GM19438 (cell line): ENCODE data around the gene DES.

Source experiments
- ATAC-seq: cut with Tn5 transposase; IDR thresholded peaks from one replicate; pipeline ENCODE4 v1.9.1; 2021; ENCODE audit warnings: low read depth; ENCODE audit not compliant: unreplicated experiment

Gene DES

GRCh38 chr2:219437141-219437540 is 19.0 kb downstream of the DES start:
- no peak for ATAC-seq

GRCh38 chr2:219437690-219438206 is 19.6 kb downstream of the DES start:
- ATAC-seq = no peak

GRCh38 chr2:219438453-219438852 is 20.3 kb downstream of the DES start:
- ATAC-seq = no peak

DNA sequence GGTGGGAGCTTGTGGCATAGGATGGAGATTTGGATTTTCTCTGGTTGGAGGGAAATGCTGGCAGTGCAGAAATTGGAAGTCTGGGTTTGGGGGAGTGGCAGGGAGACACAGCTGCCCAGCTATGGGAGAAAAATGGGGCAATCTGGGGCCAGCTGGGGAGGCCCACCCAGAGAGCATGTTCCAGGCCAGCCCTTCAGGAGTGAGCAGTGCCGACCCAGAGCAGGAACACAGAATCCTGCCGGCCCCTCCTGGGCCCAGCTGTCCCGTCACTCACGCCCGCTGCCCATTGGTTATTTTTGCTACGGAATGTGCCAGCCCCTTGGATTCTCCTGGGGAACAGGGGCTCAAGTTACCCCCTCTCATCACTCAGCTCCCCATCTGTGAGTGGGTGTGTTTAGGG is 21.3 kb downstream of the DES start:
- ATAC-seq = no peak

DNA sequence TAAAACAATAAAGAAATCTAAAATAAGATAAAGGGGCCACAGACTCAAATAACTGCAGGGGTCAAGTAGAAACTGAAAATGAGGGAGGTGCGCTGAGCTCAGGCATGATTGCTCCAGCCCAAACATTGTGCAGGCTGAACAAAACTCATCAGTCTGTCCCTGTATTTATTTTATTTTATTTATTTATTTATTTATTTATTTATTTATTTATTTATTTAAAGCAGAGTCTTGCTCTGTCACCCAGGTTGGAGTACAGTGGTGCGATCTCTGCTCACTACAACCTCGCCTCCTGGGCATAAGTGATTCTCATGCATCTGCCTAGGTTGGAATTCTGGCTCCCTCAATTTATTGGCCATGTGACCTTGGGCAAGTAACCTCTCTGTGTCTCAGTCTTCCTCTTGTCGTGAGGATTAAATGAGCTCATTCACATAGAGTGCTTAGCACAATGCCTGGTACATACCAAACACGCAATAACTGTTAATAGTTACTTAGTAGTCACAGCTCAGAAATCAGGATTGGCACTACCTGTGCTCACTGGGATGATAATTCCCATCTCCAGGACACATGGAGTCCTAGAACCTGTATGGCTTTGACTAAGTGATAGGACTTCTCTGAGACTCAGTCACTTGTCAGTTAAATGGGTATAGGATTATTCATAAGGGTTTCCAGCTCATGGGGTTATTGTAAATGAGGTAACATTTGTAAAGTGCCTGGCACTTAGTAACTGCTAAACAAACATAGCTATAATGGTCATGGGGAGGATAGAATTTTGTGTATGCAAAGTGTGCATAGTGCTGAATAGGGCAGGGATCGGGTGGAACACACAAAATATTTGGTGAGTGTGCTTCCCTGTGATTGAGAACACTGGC is 22.4 kb downstream of the DES start:
- ATAC-seq = no peak

DNA sequence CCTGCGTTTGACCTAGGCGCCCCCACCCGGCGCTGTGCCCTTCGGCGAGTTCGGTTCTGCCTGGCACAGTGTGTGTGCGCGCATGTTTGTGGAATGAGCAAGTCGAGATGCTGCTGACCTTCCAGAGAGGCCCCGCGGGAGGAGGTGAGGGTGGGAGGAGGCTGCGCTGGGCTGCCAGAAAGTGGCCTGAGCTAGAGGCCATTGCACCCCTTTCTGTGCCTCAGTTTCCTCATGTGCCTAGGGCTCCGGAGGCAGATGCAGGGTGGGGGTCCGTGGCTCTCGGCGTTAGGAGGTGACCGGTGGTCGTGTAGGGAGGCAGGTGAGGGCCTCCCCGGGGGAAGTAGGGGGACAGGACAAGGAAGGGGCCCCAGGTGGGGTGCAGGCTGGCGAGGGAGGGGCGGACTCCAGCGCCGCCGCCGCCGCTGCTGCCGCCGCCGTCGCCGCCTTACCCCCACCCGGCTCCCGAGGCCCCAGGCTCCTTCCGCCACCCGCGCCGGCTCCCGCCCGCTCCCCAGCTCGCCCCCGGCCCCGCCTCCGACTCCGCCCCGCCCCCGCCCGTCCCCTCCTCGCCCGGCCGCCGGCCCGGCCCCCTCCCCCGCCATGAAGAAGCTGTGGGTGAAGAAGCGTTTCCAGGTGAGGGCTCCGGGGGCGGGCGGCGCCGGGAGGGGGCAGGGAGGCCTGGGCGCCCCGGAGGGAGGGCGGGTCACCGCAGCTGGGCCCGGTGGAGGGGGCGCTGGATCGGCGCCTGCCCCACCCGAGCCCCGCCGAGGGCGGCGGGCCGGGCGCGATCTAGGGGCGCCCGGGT is 23.5 kb downstream of the DES start:
- ATAC-seq = no peak

DNA sequence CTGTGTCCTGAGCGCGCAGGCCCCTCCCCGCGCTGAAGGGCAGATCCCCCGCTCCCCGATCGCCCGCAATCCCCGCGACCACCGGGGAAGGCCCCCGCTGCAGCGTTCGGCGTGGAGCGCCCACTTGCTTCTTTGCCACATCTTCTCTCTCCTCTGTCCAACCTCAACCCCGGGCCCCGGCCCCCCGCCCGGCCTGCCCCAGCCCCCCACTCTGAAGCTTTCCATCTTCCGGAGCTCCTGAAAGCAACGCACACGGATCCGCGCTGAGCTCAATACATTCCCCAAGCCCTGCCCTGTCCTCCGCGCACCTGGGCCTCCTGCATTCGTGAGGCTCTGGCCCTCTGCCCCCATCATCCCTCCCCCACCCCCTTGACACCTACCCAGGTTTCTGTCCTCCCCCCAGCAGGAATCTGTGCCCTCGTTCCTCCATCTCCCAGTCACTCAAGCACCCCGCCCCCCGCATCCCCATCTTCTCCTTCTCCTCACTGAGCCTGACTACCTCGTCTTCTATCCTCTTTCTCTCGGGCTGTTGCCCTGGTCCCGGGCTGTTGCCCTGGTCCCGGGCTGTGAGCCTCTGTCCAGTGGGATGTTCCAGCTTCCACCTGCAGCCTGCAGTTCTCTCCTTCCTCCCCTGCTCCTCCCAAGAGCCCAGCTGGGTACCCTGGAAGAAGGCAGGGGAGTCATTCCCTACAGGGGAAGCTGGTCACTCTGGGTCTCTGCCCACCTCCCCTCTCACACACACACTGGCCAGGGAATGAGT is 24.3 kb downstream of the DES start:
- no peak for ATAC-seq

GRCh38 chr2:219443016-219443696 is 25.0 kb downstream of the DES start:
- no peak for ATAC-seq

GRCh38 chr2:219443697-219444023 is 25.5 kb downstream of the DES start:
- no peak for ATAC-seq

- no peak for ATAC-seq
These were observed 26.5 kb downstream of the DES start for GRCh38 chr2:219444566-219445091.

DNA sequence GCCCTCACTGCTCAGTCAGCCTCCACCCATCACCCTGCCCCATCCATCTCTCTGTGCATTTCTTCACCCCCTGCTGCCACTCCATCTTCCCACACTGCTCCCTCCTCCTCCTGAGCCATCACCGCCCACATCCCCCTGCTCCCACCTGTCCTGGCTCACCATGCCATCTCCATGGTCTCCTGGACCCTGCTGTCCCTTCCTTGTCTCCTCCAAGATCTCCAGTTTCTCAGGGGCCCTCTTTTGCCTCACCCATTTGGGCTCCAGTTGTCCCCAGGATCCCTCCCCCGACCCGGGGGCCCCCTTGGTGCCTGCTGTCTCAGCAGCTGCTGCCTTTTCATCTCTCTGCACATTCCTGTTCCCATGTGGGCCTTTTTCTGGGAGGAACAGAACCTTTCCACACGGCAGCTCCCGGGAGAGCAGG is 27.1 kb downstream of the DES start:
- no peak for ATAC-seq

- ATAC-seq = no peak
These were observed 27.9 kb downstream of the DES start for GRCh38 chr2:219446101-219446504.

DNA sequence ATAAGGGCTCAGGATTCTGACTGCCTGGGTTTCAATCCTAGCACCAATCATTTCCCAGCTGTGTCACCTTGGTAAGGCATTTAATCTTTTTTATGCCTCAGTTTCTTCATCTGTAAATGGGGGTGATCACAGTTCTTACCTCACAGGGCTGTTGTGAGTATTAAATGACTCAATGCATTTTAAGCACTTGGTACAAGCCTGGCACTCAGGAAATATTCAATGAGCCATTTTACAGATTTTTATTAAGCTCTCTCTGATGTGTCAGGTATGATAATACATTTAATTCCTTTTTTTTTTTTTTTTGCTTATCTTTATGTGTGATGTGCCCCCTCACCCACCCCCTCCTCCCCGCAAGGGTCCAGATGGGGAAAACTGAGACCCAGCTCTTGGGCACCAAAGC is 28.5 kb downstream of the DES start:
- no peak for ATAC-seq

- no peak for ATAC-seq
These were observed 29.3 kb downstream of the DES start for GRCh38 chr2:219447242-219448098.

DNA sequence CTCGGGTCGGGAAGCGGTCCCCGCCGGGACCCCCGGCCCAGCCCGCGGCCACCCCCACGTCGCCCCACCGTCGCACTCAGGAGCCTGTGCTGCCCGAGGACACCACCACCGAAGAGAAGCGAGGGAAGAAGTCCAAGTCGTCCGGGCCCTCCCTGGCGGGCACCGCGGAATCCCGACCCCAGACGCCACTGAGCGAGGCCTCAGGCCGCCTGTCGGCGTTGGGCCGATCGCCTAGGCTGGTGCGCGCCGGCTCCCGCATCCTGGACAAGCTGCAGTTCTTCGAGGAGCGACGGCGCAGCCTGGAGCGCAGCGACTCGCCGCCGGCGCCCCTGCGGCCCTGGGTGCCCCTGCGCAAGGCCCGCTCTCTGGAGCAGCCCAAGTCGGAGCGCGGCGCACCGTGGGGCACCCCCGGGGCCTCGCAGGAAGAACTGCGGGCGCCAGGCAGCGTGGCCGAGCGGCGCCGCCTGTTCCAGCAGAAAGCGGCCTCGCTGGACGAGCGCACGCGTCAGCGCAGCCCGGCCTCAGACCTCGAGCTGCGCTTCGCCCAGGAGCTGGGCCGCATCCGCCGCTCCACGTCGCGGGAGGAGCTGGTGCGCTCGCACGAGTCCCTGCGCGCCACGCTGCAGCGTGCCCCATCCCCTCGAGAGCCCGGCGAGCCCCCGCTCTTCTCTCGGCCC is 30.1 kb downstream of the DES start:
- ATAC-seq = no peak

- no peak for ATAC-seq
These were observed 30.7 kb downstream of the DES start for GRCh38 chr2:219448776-219449341.

DNA sequence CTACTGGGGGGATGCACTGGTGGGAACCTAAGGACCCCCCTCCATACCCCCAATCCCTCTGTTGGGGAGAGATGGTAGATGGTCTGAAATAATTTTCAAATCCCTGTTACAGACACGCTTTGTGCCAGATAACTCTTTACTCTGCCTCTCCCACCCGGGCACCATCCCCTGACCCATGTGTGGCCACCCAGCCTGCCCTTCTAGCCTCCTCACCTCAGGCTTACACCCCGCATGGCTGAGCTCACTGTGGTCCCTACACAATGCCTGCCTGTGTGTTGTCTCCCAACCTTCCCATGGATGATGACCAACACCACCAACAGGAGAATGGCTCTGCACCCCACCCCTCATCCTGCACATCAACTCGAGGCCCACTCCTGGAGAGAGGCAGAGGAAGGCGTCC is 31.4 kb downstream of the DES start:
- ATAC-seq = no peak

DNA sequence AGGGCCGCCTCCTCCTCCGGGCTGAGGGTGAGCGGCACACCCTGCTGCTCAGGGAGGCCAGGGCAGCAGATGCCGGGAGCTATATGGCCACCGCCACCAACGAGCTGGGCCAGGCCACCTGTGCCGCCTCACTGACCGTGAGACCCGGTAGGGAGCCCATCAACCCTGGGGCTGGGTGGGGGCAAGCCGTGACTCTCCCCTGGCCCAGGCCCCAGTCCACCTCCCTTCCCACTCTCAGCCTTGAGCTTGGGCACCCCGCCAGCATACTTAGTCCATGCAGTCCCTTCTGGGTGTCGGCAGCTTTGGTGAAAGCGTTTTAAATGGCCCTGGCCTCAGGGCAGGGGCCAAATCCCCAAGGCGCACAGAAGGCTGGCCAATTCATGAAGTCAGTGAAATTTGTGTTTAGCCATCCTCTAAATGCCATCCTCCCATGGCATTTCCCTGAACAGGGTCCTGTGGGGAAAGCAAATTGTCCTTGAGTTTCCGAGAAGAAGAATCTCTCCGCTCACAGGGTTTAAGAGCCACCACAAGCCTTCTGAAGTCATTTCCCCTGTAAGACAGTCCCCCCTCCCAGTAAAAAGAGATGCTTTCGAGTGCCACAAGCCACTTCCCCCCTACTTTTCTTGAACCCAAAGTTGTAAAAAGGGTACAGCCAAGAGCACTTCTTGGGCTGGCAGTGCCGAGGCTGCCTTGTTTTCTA is 33.6 kb downstream of the DES start:
- no peak for ATAC-seq
